Measurements from ENCODE around the gene COLEC12. TPM values are rescaled to one million over a fixed set of nuclear protein-coding genes. Genes with fewer than 3 reads are reported as not detected.

Gene COLEC12
- total and polyA plus RNA-seq, 10 of the 15 experiments (the other 5 are each of a cell fraction or from before 2014, with no cell fraction given) = 0.04 to 0.05 TPM; not detected in 8

- H3K9me3 ChIP-seq (replicated peaks; ENCODE audit: control insufficient read depth, insufficient read depth, low read length) = no peaks in the 10 kb centered on the region
- FAIRE-seq = no peak
- intact Hi-C loops (cut with micrococcal nuclease; ENCODE audit: unreplicated experiment) = no loop called here
- no peak overlapping the region for H2AFZ ChIP-seq (ENCODE audit: control insufficient read depth, low read depth, low read length)
- POLR2A ChIA-PET = no interaction called here
- no peaks in the 10 kb centered on the region for H3K4me1 ChIP-seq (ENCODE audit: control insufficient read depth, insufficient read depth, low read length)
- H3K36me3 ChIP-seq (ENCODE audit: control insufficient read depth in 2 of 2, insufficient read depth in 2 of 2, low read length in 1 of 2) = no peaks in the 10 kb centered on the region
- in situ Hi-C loops (cut with MboI) = loop anchor here (10.0 kb wide), 1 partner anchor 329 kb away; no protein-coding TSS in a partner anchor
- no TSS peak for BruUV-seq (replicated peaks)
- 70% methylated on average over 6 of the region's 6 CpGs for WGBS (ENCODE audit: insufficient coverage, insufficient replicate concordance, low lambda C conversion rate, missing lambda C conversion rate)
- no peak overlapping the region for H3K4me2 ChIP-seq (ENCODE audit: control insufficient read depth, insufficient read depth)
- SMC1A ChIA-PET (ENCODE audit: uncharacterized antibody, unreplicated experiment) = no interaction called here
- no peak overlapping the region for H3K4me3 ChIP-seq
- RAD21 ChIA-PET (ENCODE audit: unreplicated experiment) = no interaction called here
- no peaks in the 10 kb centered on the region for H3K27me3 ChIP-seq (replicated peaks in 1 of 2; ENCODE audit: control insufficient read depth in 2 of 2, insufficient read depth in 2 of 2, low read length in 1 of 2)
- no peak overlapping the region for H3K27ac ChIP-seq (ENCODE audit: control insufficient read depth, insufficient read depth)
- no peak for DNase-seq (ENCODE audit: low read depth, low spot score)
- CTCF ChIA-PET = interaction anchor here (1.5 kb wide), 1 partner anchor 339 kb away, joined by 3 read pairs; no protein-coding TSS in a partner anchor
- no peaks in the 10 kb centered on the region for H4K20me1 ChIP-seq (ENCODE audit: control insufficient read depth, insufficient read depth)
- no peak for ATAC-seq
- no peaks in the 10 kb centered on the region for H3K79me2 ChIP-seq (ENCODE audit: control insufficient read depth, insufficient read depth, low read length)
- H3K9ac ChIP-seq (ENCODE audit: control insufficient read depth, insufficient read depth, low read length) = no peak overlapping the region
- TF ChIP-seq, protein P1, sequence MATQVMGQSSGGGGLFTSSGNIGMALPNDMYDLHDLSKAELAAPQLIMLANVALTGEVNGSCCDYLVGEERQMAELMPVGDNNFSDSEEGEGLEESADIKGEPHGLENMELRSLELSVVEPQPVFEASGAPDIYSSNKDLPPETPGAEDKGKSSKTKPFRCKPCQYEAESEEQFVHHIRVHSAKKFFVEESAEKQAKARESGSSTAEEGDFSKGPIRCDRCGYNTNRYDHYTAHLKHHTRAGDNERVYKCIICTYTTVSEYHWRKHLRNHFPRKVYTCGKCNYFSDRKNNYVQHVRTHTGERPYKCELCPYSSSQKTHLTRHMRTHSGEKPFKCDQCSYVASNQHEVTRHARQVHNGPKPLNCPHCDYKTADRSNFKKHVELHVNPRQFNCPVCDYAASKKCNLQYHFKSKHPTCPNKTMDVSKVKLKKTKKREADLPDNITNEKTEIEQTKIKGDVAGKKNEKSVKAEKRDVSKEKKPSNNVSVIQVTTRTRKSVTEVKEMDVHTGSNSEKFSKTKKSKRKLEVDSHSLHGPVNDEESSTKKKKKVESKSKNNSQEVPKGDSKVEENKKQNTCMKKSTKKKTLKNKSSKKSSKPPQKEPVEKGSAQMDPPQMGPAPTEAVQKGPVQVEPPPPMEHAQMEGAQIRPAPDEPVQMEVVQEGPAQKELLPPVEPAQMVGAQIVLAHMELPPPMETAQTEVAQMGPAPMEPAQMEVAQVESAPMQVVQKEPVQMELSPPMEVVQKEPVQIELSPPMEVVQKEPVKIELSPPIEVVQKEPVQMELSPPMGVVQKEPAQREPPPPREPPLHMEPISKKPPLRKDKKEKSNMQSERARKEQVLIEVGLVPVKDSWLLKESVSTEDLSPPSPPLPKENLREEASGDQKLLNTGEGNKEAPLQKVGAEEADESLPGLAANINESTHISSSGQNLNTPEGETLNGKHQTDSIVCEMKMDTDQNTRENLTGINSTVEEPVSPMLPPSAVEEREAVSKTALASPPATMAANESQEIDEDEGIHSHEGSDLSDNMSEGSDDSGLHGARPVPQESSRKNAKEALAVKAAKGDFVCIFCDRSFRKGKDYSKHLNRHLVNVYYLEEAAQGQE (IDR thresholded peaks at IDR 0.05; ENCODE audit: low read depth, low read length) = no peak
- TF ChIP-seq SMAD1 (IDR thresholded peaks at IDR 0.05; ENCODE audit: low read depth, partially characterized antibody) = no peak
- no peak for TF ChIP-seq MTA3 (IDR thresholded peaks at IDR 0.05; ENCODE audit: borderline replicate concordance, low read length)
- TF ChIP-seq, protein P2, sequence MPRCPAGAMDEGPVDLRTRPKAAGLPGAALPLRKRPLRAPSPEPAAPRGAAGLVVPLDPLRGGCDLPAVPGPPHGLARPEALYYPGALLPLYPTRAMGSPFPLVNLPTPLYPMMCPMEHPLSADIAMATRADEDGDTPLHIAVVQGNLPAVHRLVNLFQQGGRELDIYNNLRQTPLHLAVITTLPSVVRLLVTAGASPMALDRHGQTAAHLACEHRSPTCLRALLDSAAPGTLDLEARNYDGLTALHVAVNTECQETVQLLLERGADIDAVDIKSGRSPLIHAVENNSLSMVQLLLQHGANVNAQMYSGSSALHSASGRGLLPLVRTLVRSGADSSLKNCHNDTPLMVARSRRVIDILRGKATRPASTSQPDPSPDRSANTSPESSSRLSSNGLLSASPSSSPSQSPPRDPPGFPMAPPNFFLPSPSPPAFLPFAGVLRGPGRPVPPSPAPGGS (IDR thresholded peaks at IDR 0.05; ENCODE audit: borderline replicate concordance, insufficient read depth, low read depth, low read length, poor library complexity, severe bottlenecking) = no peak
- TF ChIP-seq ZNF384 (IDR thresholded peaks at IDR 0.05; ENCODE audit: borderline replicate concordance, low read depth, low read length) = no peak
- TF ChIP-seq EP300 (IDR thresholded peaks at IDR 0.05; ENCODE audit: borderline replicate concordance in 1 of 2, control insufficient read depth in 1 of 2, low read depth in 2 of 2, low read length in 2 of 2) = no peak
- no peak for TF ChIP-seq ZNF207 (IDR thresholded peaks at IDR 0.05; ENCODE audit: borderline replicate concordance)
- TF ChIP-seq CUX1 (IDR thresholded peaks at IDR 0.05; ENCODE audit: insufficient replicate concordance, low read depth, low read length) = no peak
- no peak for TF ChIP-seq ZBED1 (IDR thresholded peaks at IDR 0.05; ENCODE audit: borderline replicate concordance)
- no peak for TF ChIP-seq ATF3 (IDR thresholded peaks at IDR 0.05; ENCODE audit: borderline replicate concordance, extremely low read depth, low read depth, low read length)
- TF ChIP-seq TCF12 (IDR thresholded peaks at IDR 0.05; ENCODE audit: low read depth, low read length) = no peak
- TF ChIP-seq, protein P3, sequence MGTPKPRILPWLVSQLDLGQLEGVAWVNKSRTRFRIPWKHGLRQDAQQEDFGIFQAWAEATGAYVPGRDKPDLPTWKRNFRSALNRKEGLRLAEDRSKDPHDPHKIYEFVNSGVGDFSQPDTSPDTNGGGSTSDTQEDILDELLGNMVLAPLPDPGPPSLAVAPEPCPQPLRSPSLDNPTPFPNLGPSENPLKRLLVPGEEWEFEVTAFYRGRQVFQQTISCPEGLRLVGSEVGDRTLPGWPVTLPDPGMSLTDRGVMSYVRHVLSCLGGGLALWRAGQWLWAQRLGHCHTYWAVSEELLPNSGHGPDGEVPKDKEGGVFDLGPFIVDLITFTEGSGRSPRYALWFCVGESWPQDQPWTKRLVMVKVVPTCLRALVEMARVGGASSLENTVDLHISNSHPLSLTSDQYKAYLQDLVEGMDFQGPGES (IDR thresholded peaks at IDR 0.05) = no peak
These were observed 214.7 kb downstream of the COLEC12 start for GRCh38 chr18:285817-286216.

All from GM12878 (cell line).